Ovary (tissue), 3 donors: ENCODE results near the gene DDX54.

Experiments used
- EP300 ChIP-seq: sonication (generic); formaldehyde crosslinking; IDR thresholded peaks from one replicate; pipeline ENCODE4 v1.6.1; 2017; ENCODE audit warnings: antibody characterized with exemption
- POLR2A ChIP-seq: fragments of 450-650 bp; IDR thresholded peaks from one replicate; pipeline ENCODE4 v1.6.1; 2017; ENCODE audit warnings: antibody characterized with exemption, mild to moderate bottlenecking, moderate library complexity
- TF ChIP-seq, protein P1 (sequence below), 3 donors: fragments of 450-650 bp in 2 of 3; fragments of 200-600 bp in 1 of 3; IDR thresholded peaks; one replicate each; pipeline versions ENCODE4 v1.5.1 to v1.8.0; 2016 to 2022; ENCODE audit warnings: antibody characterized with exemption in 3 of 3, mild to moderate bottlenecking in 1 of 3
- donor health status: DM: no; HTN: no; CAD: no.

DNA sequence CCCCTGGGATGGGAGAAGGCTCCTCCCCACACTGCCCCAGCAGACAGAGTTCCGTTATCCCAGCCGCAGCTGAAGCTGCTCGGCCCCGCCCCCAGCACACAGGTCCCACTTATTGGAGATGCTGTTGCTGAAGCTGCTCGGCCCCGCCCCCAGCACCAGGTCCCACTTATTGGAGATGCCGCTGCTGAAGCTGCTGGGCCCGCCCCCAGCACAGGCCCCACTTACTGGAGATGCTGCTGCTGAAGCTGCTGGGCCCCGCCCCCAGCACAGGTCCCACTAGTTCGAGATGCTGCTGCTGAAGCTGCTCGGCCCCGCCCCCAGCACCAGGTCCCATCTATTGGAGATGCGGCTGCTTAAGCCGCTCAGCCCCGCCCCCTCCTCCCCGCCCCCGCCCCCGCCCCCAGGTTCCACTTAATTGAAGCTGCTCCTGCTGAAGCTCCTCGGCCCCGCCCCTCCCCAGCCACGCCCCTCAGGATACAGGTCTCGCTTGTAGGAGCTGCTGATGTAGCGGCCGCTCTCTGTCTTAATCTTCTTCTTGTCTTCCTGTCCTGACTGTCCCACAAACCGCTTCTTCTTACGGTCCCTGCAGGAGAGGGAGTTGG lies 23.8 kb downstream of the DDX54 start:
- TF ChIP-seq EP300 (no peak), POLR2A (no peak)
- TF ChIP-seq, protein P1, sequence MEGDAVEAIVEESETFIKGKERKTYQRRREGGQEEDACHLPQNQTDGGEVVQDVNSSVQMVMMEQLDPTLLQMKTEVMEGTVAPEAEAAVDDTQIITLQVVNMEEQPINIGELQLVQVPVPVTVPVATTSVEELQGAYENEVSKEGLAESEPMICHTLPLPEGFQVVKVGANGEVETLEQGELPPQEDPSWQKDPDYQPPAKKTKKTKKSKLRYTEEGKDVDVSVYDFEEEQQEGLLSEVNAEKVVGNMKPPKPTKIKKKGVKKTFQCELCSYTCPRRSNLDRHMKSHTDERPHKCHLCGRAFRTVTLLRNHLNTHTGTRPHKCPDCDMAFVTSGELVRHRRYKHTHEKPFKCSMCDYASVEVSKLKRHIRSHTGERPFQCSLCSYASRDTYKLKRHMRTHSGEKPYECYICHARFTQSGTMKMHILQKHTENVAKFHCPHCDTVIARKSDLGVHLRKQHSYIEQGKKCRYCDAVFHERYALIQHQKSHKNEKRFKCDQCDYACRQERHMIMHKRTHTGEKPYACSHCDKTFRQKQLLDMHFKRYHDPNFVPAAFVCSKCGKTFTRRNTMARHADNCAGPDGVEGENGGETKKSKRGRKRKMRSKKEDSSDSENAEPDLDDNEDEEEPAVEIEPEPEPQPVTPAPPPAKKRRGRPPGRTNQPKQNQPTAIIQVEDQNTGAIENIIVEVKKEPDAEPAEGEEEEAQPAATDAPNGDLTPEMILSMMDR (IDR thresholded peaks at IDR 0.05): no peak
